Colonic mucosa (tissue), 4 donors: ENCODE data around the gene MCAT. TPM values are rescaled to one million over a fixed set of nuclear protein-coding genes. Genes with fewer than 3 reads are reported as not detected.
A peak's percentile ranks its signal among the peaks of the same experiment; 100 is the strongest.

Experiments
- DNase-seq: peaks from one replicate; pipeline ENCODE4 v3.0.0-alpha.2; 2020
- H3K27ac ChIP-seq: fragments of 200-600 bp; one replicate; pipeline ENCODE4 v1.8.0; 2021
- H3K27me3 ChIP-seq: fragments of 200-600 bp; one replicate; pipeline ENCODE4 v1.8.0; 2021
- H3K36me3 ChIP-seq: fragments of 200-600 bp; one replicate; pipeline ENCODE4 v1.8.0; 2021
- H3K4me1 ChIP-seq: fragments of 200-600 bp; one replicate; pipeline ENCODE4 v1.8.0; 2021; ENCODE audit warnings: mild to moderate bottlenecking
- H3K4me3 ChIP-seq: fragments of 200-600 bp; one replicate; pipeline ENCODE4 v1.8.0; 2021
- H3K9ac ChIP-seq, 2 donors: one replicate each; pipeline ENCODE4 v1.7.0; 2013; ENCODE audit warnings: control low read depth in 2 of 2, low read depth in 2 of 2, low read length in 2 of 2
- H3K9me3 ChIP-seq: fragments of 200-600 bp; one replicate; pipeline ENCODE4 v1.8.0; 2021
- intact Hi-C: fragments of 100-400 bp; cut with DNase I; formaldehyde crosslinking; loops from one replicate; pipeline ENCODE4 v1.14.1; 2022
- total RNA-seq, 2 donors: library from RNA; stranded (reverse); fragmentation: NEBNext Ultra II Directional in 1 of 2; extraction: Animal tissue kit (Norgen Biotek cat#: 25700) in 1 of 2; gene quantifications; one replicate each; pipeline ENCODE4 v1.2.1, GENCODE V29; 2021
- TF ChIP-seq, protein P1 (sequence below): fragments of 200-600 bp; IDR thresholded peaks from one replicate; pipeline ENCODE4 v1.8.0; 2022; ENCODE audit warnings: antibody characterized with exemption, mild to moderate bottlenecking
- donor health status: healthy.
- donor health status: DM: no; HTN: no; CAD: no.
- donor health status: DM: no; HTN: no; CAD: no.

The MCAT gene
- total RNA-seq, 2 donors from 2014 or later = 17.9 to 35.1 TPM

DNA sequence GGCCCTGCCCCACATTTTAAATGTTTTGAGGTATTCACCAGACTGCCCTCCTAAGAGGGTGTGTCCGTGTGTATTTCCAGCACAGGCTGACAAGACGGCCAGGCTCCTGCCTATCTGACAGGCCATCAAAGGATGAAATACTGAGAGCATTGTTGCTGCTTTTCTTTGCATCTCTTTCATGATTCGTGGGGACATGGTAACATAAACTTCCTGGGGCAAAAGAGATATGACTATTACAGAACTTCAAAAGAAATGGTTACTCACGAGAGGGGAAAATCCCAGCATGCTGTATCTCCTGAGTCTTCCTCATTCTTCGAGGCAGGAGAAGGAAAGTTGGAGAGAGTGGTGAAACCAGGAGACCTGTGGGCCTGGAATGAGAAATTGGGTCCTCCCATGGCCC lies 43.0 kb downstream of the MCAT start:
- TF ChIP-seq, protein P1, sequence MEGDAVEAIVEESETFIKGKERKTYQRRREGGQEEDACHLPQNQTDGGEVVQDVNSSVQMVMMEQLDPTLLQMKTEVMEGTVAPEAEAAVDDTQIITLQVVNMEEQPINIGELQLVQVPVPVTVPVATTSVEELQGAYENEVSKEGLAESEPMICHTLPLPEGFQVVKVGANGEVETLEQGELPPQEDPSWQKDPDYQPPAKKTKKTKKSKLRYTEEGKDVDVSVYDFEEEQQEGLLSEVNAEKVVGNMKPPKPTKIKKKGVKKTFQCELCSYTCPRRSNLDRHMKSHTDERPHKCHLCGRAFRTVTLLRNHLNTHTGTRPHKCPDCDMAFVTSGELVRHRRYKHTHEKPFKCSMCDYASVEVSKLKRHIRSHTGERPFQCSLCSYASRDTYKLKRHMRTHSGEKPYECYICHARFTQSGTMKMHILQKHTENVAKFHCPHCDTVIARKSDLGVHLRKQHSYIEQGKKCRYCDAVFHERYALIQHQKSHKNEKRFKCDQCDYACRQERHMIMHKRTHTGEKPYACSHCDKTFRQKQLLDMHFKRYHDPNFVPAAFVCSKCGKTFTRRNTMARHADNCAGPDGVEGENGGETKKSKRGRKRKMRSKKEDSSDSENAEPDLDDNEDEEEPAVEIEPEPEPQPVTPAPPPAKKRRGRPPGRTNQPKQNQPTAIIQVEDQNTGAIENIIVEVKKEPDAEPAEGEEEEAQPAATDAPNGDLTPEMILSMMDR = no peak
- intact Hi-C loops = no loop called here
- Histone ChIP-seq H3K4me1 (no peaks in the 10 kb centered on the region), H3K4me3 (no peak overlapping the region), H3K36me3 (no peaks in the 10 kb centered on the region), H3K9me3 (no peaks in the 10 kb centered on the region), H3K27me3 (no peaks in the 10 kb centered on the region), H3K9ac (no peak overlapping the region), H3K27ac (no peak overlapping the region)
- DNase-seq = no peak

- H3K27ac ChIP-seq = no peak overlapping the region
- H3K36me3 ChIP-seq = no peaks in the 10 kb centered on the region
- no peak overlapping the region for H3K4me3 ChIP-seq
- DNase-seq = no peak
- no peaks in the 10 kb centered on the region for H3K9me3 ChIP-seq
- H3K9ac ChIP-seq = no peak overlapping the region
- intact Hi-C loops = no loop called here
- TF ChIP-seq, protein P1 = no peak
- no peaks in the 10 kb centered on the region for H3K27me3 ChIP-seq
- H3K4me1 ChIP-seq = no peaks in the 10 kb centered on the region
Observed at GRCh38 chr22:43099095-43099494, 44.1 kb downstream of the MCAT start.

- TF ChIP-seq, protein P1 = no peak
- Histone ChIP-seq H3K9me3 (no peaks in the 10 kb centered on the region), H3K27ac (no peak overlapping the region), H3K36me3 (no peaks in the 10 kb centered on the region), H3K4me3 (no peak overlapping the region), H3K27me3 (no peaks in the 10 kb centered on the region), H3K4me1 (no peaks in the 10 kb centered on the region), H3K9ac (no peak overlapping the region)
- intact Hi-C loops = no loop called here
- no peak for DNase-seq
Observed at GRCh38 chr22:43098356-43098755, 44.8 kb downstream of the MCAT start.

DNA sequence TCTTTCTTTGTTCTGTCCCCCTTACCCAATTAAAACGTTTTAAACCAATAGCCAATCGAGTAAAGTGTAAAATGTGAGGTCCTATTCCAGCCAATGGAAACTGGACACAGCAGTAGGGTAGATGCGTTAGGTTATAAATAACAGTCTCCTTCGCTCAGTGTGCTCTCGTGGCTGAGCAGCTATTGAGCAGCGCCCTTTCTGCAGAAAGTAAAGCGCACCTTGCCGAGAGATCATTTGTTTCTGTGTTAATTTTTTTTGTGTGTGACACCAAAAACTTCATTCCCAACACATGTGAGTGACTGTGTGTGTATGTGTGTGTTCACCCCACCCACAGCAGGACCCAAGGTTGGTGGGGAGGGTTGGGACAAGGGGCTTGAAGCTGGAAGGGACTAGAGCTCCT lies 46.8 kb downstream of the MCAT start:
- Histone ChIP-seq H3K36me3 (no peaks in the 10 kb centered on the region), H3K4me1 (no peaks in the 10 kb centered on the region)
- no peak for DNase-seq

GRCh38 chr22:43094551-43094950 lies 48.6 kb downstream of the MCAT start:
- TF ChIP-seq, protein P1 = no peak
- Histone ChIP-seq H3K36me3 (no peaks in the 10 kb centered on the region), H3K27me3 (no peaks in the 10 kb centered on the region), H3K9me3 (no peaks in the 10 kb centered on the region), H3K4me3 (no peak overlapping the region), H3K9ac (no peak overlapping the region), H3K4me1 (no peaks in the 10 kb centered on the region), H3K27ac (no peak overlapping the region)
- intact Hi-C loops = no loop called here
- DNase-seq = no peak

More for the DNA sequence above, 46.8 kb downstream of the MCAT start:
- Histone ChIP-seq H3K4me3 (no peak overlapping the region), H3K27ac (no peak overlapping the region), H3K9me3 (no peaks in the 10 kb centered on the region), H3K27me3 (no peaks in the 10 kb centered on the region), H3K9ac (no peak overlapping the region)
- intact Hi-C loops = no loop called here
- TF ChIP-seq, protein P1 = no peak

- Histone ChIP-seq H3K4me3 (no peak overlapping the region), H3K9me3 (no peaks in the 10 kb centered on the region), H3K4me1 (no peaks in the 10 kb centered on the region), H3K27ac (no peak overlapping the region), H3K27me3 (no peaks in the 10 kb centered on the region), H3K36me3 (no peaks in the 10 kb centered on the region), H3K9ac (no peak overlapping the region)
- intact Hi-C loops = no loop called here
- TF ChIP-seq, protein P1 = no peak
- DNase-seq = peak; percentile 56
Observed at GRCh38 chr22:43094085-43094484, 49.1 kb downstream of the MCAT start.
